Dermis blood vessel endothelial cell (primary cell): Measurements from ENCODE around the gene ADGRL3. TPM values are rescaled to one million over a fixed set of nuclear protein-coding genes. Genes with fewer than 3 reads are reported as not detected.

Experiments used
- DNase-seq: peaks from one replicate; pipeline ENCODE4 v3.0.0; 2010
- total RNA-seq: library from RNA; depleted of rRNA; stranded (reverse); fragments of >200 nt; gene quantifications from 2 replicates; pipeline ENCODE4 v1.2.3, GENCODE V29; 2014

The ADGRL3 gene
- total RNA-seq, 1 donor from 2014 or later = under 0.01 TPM

GRCh38 chr4:62023633-62024032 lies 823.5 kb downstream of the ADGRL3 start:
- DNase-seq = no peak

- DNase-seq = no peak
Observed at GRCh38 chr4:62028745-62029144, 828.6 kb downstream of the ADGRL3 start.

GRCh38 chr4:62030958-62031357 lies 830.8 kb downstream of the ADGRL3 start:
- DNase-seq = no peak

- no peak for DNase-seq
Observed at GRCh38 chr4:62037571-62037970, 837.4 kb downstream of the ADGRL3 start.

- no peak for DNase-seq
Observed at GRCh38 chr4:62051332-62051731, 851.2 kb downstream of the ADGRL3 start.

- no peak for DNase-seq
Observed at GRCh38 chr4:62053974-62054373, 853.8 kb downstream of the ADGRL3 start.

- no peak for DNase-seq
Observed at GRCh38 chr4:62057031-62057430, 856.9 kb downstream of the ADGRL3 start.

GRCh38 chr4:62058571-62058970 lies 858.4 kb downstream of the ADGRL3 start:
- DNase-seq = no peak

GRCh38 chr4:62070291-62070852 lies 870.2 kb downstream of the ADGRL3 start:
- DNase-seq = no peak

- no peak for DNase-seq
Observed at GRCh38 chr4:62075089-62075488, 875.0 kb downstream of the ADGRL3 start.

GRCh38 chr4:62075521-62075920 lies 875.4 kb downstream of the ADGRL3 start:
- no peak for DNase-seq

- DNase-seq = no peak
Observed at GRCh38 chr4:62077406-62077805, 877.3 kb downstream of the ADGRL3 start.

GRCh38 chr4:62080431-62080830 lies 880.3 kb downstream of the ADGRL3 start:
- no peak for DNase-seq

- no peak for DNase-seq
Observed at GRCh38 chr4:62087706-62088105, 887.6 kb downstream of the ADGRL3 start.

- no peak for DNase-seq
Observed at GRCh38 chr4:62093735-62094134, 893.6 kb downstream of the ADGRL3 start.

- DNase-seq = no peak
Observed at GRCh38 chr4:62096881-62097280, 896.8 kb downstream of the ADGRL3 start.

- DNase-seq = no peak
Observed at GRCh38 chr4:62115216-62115615, 915.1 kb downstream of the ADGRL3 start.

GRCh38 chr4:62117886-62118285 lies 917.8 kb downstream of the ADGRL3 start:
- no peak for DNase-seq

- DNase-seq = no peak
Observed at GRCh38 chr4:62118558-62118957, 918.4 kb downstream of the ADGRL3 start.

GRCh38 chr4:62119195-62119594 lies 919.1 kb downstream of the ADGRL3 start:
- DNase-seq = no peak

- DNase-seq = no peak
Observed at GRCh38 chr4:62126064-62126732, 926.1 kb downstream of the ADGRL3 start.
